ENCODE measurements around the gene TM7SF2. TPM values are rescaled to one million over a fixed set of nuclear protein-coding genes. Genes with fewer than 3 reads are reported as not detected.

The TM7SF2 gene
- total RNA-seq, 4 donors from 2014 or later: 7.3 to 18.4 (median 11.0) TPM

GRCh38 chr11:65150509-65151299, 39.0 kb downstream of the TM7SF2 start:
- in situ Hi-C loops (cut with MboI; ENCODE audit: low sequenced_read_pairs in 4 of 4): no loop called here
- DNase-seq (peak; percentile 94 to 99), ATAC-seq (peak; percentile 95 to 98)
- Histone ChIP-seq H3K9me3 (no peaks in the 10 kb centered on the region), H3K4me1 (peaks cover 13 to 21% of the 10 kb centered on the region in 2 donors), H3K27me3 (no peaks in the 10 kb centered on the region), H3K36me3 (no peaks in the 10 kb centered on the region), H3K27ac (peak overlapping the region; percentile 86 to 91 (median 88)), H3K4me3 (no peak overlapping the region)
- TF ChIP-seq POLR2A (IDR thresholded peaks at IDR 0.05) (peak in 1 of 2 donors; percentile 35), CTCF (IDR thresholded peaks at IDR 0.05 in 4 of 5, conservative IDR thresholded peaks at IDR 0.05 in 1 of 5) (peak in 1 of 5 experiments; percentile 2)
- intact Hi-C loops (cut with DNase I; ENCODE audit: low total_unique reads): loop anchor here (1.0 kb wide), 1 partner anchor 15 kb away; no protein-coding TSS in a partner anchor

- in situ Hi-C loops (cut with MboI; ENCODE audit: low sequenced_read_pairs in 4 of 4) (no loop called here), intact Hi-C loops (cut with DNase I; ENCODE audit: low total_unique reads) (no loop called here)
- Histone ChIP-seq H3K4me3 (no peak overlapping the region), H3K4me1 (peaks cover 13 to 21% of the 10 kb centered on the region in 2 donors), H3K9me3 (no peaks in the 10 kb centered on the region), H3K27me3 (no peaks in the 10 kb centered on the region), H3K36me3 (no peaks in the 10 kb centered on the region), H3K27ac (peak overlapping the region; percentile 86 to 91 (median 88))
- no peak for ATAC-seq
- peak in 1 of 2 donors; percentile 8 for DNase-seq
- TF ChIP-seq CTCF (IDR thresholded peaks at IDR 0.05 in 4 of 5, conservative IDR thresholded peaks at IDR 0.05 in 1 of 5) (no peak), POLR2A (IDR thresholded peaks at IDR 0.05) (no peak)
Observed at GRCh38 chr11:65151331-65151899, 39.7 kb downstream of the TM7SF2 start.

GRCh38 chr11:65152122-65152521, 40.5 kb downstream of the TM7SF2 start:
- no peak for TF ChIP-seq CTCF (IDR thresholded peaks at IDR 0.05 in 4 of 5, conservative IDR thresholded peaks at IDR 0.05 in 1 of 5)
- no peak for TF ChIP-seq POLR2A (IDR thresholded peaks at IDR 0.05)
- Histone ChIP-seq H3K36me3 (no peaks in the 10 kb centered on the region), H3K4me3 (no peak overlapping the region), H3K9me3 (no peaks in the 10 kb centered on the region), H3K27ac (peak overlapping the region in 3 of 4 donors; percentile 87 to 91 (median 89)), H3K4me1 (peaks cover 13 to 21% of the 10 kb centered on the region in 2 donors), H3K27me3 (no peaks in the 10 kb centered on the region)
- intact Hi-C loops (cut with DNase I; ENCODE audit: low total_unique reads): no loop called here
- peak in 1 of 2 donors; percentile 5 for DNase-seq
- ATAC-seq: no peak
- in situ Hi-C loops (cut with MboI; ENCODE audit: low sequenced_read_pairs in 4 of 4): no loop called here

DNA sequence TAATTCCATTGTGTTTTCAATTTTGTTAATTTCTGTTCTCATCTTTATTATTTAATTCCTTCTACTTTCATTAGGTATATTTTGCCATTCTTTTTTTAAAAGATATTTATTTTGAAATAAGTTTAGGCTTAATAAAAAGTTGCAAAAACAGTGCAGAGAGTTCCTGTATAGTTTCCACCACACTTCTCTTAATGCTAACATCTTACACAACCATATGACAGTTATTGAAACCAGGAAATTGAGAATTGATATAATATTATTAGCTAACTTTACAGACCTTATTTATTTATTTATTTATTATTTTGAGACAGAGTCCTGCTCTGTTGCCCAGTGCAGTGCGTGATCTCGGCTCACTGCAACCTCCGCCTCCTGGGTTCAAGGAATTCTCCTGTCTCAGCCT, 44.6 kb downstream of the TM7SF2 start:
- ATAC-seq: no peak
- TF ChIP-seq POLR2A (IDR thresholded peaks at IDR 0.05): no peak
- no peak for TF ChIP-seq CTCF (IDR thresholded peaks at IDR 0.05 in 4 of 5, conservative IDR thresholded peaks at IDR 0.05 in 1 of 5)

More for the DNA sequence above, 44.6 kb downstream of the TM7SF2 start:
- no peaks in the 10 kb centered on the region for H3K27me3 ChIP-seq
- intact Hi-C loops (cut with DNase I; ENCODE audit: low total_unique reads) (no loop called here), in situ Hi-C loops (cut with MboI; ENCODE audit: low sequenced_read_pairs in 4 of 4) (no loop called here)
- H3K4me1 ChIP-seq: peaks cover 1 to 3% of the 10 kb centered on the region in 2 donors
- no peaks in the 10 kb centered on the region for H3K36me3 ChIP-seq
- no peak for DNase-seq
- no peak overlapping the region for H3K27ac ChIP-seq
- H3K4me3 ChIP-seq: no peak overlapping the region
- no peaks in the 10 kb centered on the region for H3K9me3 ChIP-seq

Measured in gastrocnemius medialis (tissue), 4 donors.